ENCODE results near the gene NOTCH1. TPM values are rescaled to one million over a fixed set of nuclear protein-coding genes. Genes with fewer than 3 reads are reported as not detected.

The NOTCH1 gene
- total RNA-seq, 3 donors from 2014 or later = 59.0 to 101 (median 72.6) TPM

DNA sequence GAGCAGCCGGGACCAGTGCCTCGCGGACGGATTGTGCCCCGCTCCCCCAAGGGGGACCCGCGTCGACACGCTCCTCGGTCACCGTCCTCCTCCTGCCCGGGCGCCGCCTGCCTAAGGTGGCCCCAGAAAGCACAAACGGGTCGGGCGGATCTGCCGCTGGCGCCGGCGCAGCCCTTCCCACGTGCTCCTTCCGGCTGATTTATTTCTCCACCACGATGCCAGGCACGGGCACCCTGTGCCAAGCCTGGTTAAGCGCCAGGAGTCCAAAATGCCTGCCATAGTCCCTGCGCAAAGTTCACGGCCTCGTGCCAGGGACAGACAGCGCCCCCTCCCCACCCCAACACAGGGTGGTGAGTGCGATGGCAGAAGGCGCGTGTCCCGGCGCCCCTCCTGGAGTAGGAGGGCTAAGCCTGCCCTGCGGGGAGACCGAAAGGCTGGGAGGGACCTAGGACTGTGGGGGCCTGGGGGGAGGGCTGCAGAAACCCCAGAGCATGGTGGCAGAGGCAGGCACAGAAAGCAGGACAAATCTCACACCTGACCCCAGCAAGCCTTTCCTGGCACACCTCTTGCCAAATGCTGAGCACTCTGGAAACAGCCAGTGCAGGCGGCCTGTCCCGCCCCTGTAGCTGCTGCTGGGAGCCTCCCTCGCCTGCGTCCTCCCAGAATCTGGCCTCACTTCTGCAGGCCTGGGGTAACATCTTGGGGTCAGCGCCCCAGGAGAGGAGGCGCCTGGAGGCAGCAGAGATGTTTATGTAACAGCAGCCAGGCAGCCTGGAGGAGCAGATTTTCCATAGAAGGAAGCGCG lies 1.1 kb upstream of the NOTCH1 start:
- Histone ChIP-seq H3K4me1 (ENCODE audit: low read depth) (peaks cover 54% of the 10 kb centered on the region), H3K36me3 (ENCODE audit: low read depth) (no peaks in the 10 kb centered on the region), H3K9me3 (no peaks in the 10 kb centered on the region), H3K4me3 (peak overlapping the region; percentile 19)
- intact Hi-C loops (cut with DNase I, micrococcal nuclease) = no loop called here
- ATAC-seq (peak; percentile 45), DNase-seq (peak; percentile 80 to 86 (median 86))
- TF ChIP-seq, protein P1, sequence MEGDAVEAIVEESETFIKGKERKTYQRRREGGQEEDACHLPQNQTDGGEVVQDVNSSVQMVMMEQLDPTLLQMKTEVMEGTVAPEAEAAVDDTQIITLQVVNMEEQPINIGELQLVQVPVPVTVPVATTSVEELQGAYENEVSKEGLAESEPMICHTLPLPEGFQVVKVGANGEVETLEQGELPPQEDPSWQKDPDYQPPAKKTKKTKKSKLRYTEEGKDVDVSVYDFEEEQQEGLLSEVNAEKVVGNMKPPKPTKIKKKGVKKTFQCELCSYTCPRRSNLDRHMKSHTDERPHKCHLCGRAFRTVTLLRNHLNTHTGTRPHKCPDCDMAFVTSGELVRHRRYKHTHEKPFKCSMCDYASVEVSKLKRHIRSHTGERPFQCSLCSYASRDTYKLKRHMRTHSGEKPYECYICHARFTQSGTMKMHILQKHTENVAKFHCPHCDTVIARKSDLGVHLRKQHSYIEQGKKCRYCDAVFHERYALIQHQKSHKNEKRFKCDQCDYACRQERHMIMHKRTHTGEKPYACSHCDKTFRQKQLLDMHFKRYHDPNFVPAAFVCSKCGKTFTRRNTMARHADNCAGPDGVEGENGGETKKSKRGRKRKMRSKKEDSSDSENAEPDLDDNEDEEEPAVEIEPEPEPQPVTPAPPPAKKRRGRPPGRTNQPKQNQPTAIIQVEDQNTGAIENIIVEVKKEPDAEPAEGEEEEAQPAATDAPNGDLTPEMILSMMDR (IDR thresholded peaks at IDR 0.05) = no peak

DNA sequence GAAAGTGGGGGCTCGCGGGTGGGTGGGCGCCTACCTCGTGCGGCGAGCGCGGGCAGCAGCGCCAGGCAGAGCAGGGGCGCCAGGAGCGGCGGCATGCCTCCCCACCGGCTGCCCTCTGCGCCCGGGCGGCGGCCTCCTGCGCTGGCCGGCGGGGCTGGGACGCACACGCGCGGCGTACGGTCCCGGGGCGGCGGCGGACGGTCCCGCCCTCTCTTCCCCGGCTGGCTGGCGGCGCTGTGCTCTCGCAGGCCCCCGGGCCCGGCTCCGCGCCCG lies 220 bp downstream of the NOTCH1 start:
- Histone ChIP-seq H3K9me3 (no peaks in the 10 kb centered on the region), H3K36me3 (ENCODE audit: low read depth) (no peaks in the 10 kb centered on the region), H3K4me1 (ENCODE audit: low read depth) (peaks cover 59% of the 10 kb centered on the region), H3K4me3 (peak overlapping the region; percentile 81)
- intact Hi-C loops (cut with DNase I, micrococcal nuclease) = no loop called here
- ATAC-seq (no peak), DNase-seq (no peak)
- TF ChIP-seq, protein P1 (IDR thresholded peaks at IDR 0.05) = no peak

DNA sequence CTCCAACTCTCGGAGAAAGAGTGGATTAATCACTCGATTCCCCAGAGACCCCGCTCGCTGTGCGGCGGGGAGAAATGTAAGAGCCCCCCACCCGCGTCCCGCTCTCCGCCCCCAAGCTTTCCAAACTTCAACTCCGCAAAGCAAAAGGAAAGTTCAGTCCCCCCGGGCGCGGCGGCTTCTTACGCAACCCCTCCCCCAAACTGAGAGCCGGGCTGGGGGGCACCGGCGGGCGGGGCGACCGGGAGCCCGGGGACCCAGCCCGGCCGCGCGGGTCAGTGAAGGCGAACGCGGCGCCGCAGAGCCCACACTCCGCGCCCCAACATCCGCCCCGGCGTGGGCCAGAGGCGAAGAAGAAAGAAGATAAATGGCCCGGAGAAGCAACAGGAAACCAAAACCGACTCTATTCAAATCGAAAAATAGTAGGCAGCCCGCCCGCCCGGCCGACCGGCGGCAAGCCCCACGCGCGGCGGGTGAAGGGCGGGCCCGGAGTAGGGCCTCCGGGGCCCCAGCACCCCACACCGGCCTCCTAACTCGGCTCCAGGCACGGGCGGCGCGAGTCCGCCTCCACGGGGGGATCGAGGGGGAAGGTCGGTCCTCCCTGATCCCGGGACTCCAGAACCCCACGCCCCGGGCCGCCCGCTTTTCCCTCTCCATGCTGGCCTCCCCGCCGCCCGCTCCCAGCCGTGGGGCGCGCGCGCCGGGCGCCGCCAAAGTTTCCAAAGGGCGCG lies 720 bp downstream of the NOTCH1 start:
- no peaks in the 10 kb centered on the region for H3K9me3 ChIP-seq
- TF ChIP-seq, protein P1 (IDR thresholded peaks at IDR 0.05) = no peak
- H3K4me1 ChIP-seq (ENCODE audit: low read depth) = peaks cover 62% of the 10 kb centered on the region
- H3K36me3 ChIP-seq (ENCODE audit: low read depth) = no peaks in the 10 kb centered on the region
- ATAC-seq = peak; percentile 0
- intact Hi-C loops (cut with DNase I, micrococcal nuclease) = no loop called here
- peak overlapping the region; percentile 81 for H3K4me3 ChIP-seq
- peak; percentile 62 to 76 (median 73) for DNase-seq

GRCh38 chr9:136544548-136544963 lies 1.3 kb downstream of the NOTCH1 start:
- TF ChIP-seq, protein P1 (IDR thresholded peaks at IDR 0.05) = no peak
- DNase-seq = peak; percentile 77 to 89 (median 87)
- H3K9me3 ChIP-seq = no peaks in the 10 kb centered on the region
- no peaks in the 10 kb centered on the region for H3K36me3 ChIP-seq (ENCODE audit: low read depth)
- peaks cover 68% of the 10 kb centered on the region for H3K4me1 ChIP-seq (ENCODE audit: low read depth)
- H3K4me3 ChIP-seq = peak overlapping the region; percentile 81
- intact Hi-C loops (cut with DNase I, micrococcal nuclease) = no loop called here
- peak; percentile 20 for ATAC-seq

DNA sequence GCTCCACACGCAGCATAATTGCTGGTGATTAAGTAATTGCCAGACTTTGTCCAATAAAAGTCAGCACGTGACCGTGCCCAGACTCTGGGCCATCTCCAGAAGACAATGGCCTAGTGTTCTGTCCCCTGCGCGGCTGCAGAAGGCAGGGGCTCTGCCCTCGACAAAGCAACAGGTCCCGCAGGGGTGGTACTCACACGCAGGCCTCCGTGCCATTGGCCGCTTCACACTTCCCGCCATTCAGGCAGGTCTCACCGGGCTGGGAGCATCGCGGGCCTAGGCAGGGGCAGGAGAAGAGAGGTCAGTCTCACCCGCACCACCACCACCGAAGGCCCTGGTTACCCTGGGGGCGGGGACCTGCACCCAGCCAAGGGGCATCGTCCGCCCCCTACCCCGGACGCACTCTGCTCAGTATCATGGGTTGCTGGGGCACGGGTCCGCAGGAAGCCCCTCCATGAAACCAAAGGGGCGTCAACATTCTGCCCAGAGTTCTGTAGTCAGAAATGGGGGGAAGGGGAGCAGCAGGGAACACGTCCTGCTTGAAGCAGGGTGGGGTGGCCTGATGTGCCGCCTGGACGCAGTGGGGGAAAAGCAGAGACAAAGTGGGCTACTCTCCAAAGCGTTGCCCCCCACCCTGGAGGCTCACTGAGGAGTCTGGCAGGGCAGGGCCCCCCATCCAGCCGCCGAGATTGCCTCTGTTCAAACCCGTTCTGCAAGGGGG lies 1.9 kb downstream of the NOTCH1 start:
- intact Hi-C loops (cut with DNase I, micrococcal nuclease) = no loop called here
- ATAC-seq = peak; percentile 38
- TF ChIP-seq, protein P1 (IDR thresholded peaks at IDR 0.05) = no peak
- Histone ChIP-seq H3K4me1 (ENCODE audit: low read depth) (peaks cover 73% of the 10 kb centered on the region), H3K4me3 (no peak overlapping the region), H3K36me3 (ENCODE audit: low read depth) (no peaks in the 10 kb centered on the region), H3K9me3 (no peaks in the 10 kb centered on the region)
- DNase-seq = peak; percentile 81 to 88 (median 83)

Measured in mucosa of descending colon (tissue), 3 donors.